GM18508 (cell line): ENCODE measurements around the gene SLC26A4.
A peak's percentile ranks its signal among the peaks of the same experiment; 100 is the strongest.

ENCODE experiments used
- ATAC-seq: cut with Tn5 transposase; IDR thresholded peaks from one replicate; pipeline ENCODE4 v1.9.1; 2021; ENCODE audit warnings: moderate number of reproducible peaks; ENCODE audit not compliant: insufficient read depth, unreplicated experiment

SLC26A4 gene

GRCh38 chr7:107742678-107743566 lies 82.3 kb downstream of the SLC26A4 start:
- ATAC-seq = peak; percentile 19

- ATAC-seq = peak; percentile 72
Observed at GRCh38 chr7:107743567-107744344, 83.1 kb downstream of the SLC26A4 start, which contains the start of gene CBLL1. TSS of gene CBLL1 (plus strand) at chr7:107744142. CDS start at chr7:107744164, 22 bp downstream.

- ATAC-seq = peak; percentile 28
Observed at GRCh38 chr7:107744345-107744750, 83.7 kb downstream of the SLC26A4 start.

- no peak for ATAC-seq
Observed at GRCh38 chr7:107746006-107746405, 85.4 kb downstream of the SLC26A4 start.

GRCh38 chr7:107751113-107751512 lies 90.5 kb downstream of the SLC26A4 start:
- no peak for ATAC-seq

- ATAC-seq = no peak
Observed at GRCh38 chr7:107754642-107755041, 94.0 kb downstream of the SLC26A4 start.

GRCh38 chr7:107758667-107759066 lies 98.0 kb downstream of the SLC26A4 start:
- ATAC-seq = no peak

- no peak for ATAC-seq
Observed at GRCh38 chr7:107767391-107767790, 106.8 kb downstream of the SLC26A4 start.
